NCI-H2171 (cell line): ENCODE data around the gene ELOVL1.

Experiments
- DNase-seq: peaks from one replicate; lab custom pipeline; 2025; lab: John Stamatoyannopoulos, UW

Gene ELOVL1

GRCh38 chr1:43327549-43328292, 40.1 kb downstream of the ELOVL1 start:
- no peak for DNase-seq

- DNase-seq, result no peak
Observed at GRCh38 chr1:43325381-43325780, 42.4 kb downstream of the ELOVL1 start.

DNA sequence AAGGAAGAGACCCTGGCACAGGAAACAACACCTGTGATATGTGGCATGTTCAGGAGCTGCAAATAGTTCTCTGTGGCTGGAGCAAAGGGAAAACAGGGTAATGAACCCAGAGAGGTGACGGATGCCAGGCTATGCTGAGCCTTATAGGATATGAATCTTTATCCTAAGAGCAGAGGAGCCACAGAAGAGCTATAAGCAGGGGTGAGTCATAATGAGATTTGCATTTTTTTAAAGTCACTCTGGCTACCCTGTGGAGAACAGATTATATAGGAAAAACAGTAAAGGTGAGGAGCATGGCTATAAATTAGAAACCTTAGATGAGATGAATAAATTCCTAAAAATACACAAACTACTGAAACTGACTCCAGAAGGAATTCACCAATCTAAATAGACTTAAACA, 43.0 kb downstream of the ELOVL1 start:
- no peak for DNase-seq

DNA sequence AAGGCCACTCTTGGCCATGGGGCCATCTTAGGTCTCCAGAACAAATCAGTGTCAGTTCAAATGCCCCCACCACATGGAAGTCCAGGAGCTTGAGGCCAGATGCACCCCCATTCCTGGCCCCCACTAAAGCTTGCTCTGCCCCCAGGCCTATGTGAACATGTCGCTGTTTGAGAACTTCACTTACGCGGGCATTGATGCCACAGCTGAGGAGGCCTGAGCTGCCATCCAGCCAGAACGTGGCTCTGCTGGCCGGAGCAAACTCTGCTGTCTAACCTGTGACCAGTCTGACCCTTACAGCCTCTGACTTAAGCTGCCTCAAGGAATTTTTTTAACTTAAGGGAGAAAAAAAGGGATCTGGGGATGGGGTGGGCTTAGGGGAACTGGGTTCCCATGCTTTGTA, 45.3 kb downstream of the ELOVL1 start:
- DNase-seq, result no peak

DNA sequence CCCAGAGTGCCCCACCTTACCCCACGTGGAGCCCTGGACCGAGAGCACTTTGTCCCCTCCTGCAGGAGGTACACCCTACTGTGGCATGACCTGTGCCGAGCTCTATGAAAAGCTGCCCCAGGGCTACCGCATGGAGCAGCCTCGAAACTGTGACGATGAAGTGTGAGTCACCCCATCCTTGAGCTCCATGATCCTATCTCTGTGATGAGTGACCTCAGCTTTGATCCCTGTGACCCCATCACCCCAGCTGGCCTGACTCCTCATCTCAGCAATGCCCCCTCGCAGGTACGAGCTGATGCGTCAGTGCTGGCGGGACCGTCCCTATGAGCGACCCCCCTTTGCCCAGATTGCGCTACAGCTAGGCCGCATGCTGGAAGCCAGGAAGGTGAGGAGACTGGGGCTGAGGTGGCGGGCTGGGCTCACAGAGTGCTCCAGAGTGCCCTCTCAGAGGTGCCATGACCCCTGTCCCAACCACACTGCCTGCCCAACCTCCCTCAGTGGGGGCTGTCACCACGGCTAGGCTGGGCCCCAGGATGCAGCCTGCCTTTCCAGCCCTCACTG, 46.4 kb downstream of the ELOVL1 start:
- no peak for DNase-seq

DNA sequence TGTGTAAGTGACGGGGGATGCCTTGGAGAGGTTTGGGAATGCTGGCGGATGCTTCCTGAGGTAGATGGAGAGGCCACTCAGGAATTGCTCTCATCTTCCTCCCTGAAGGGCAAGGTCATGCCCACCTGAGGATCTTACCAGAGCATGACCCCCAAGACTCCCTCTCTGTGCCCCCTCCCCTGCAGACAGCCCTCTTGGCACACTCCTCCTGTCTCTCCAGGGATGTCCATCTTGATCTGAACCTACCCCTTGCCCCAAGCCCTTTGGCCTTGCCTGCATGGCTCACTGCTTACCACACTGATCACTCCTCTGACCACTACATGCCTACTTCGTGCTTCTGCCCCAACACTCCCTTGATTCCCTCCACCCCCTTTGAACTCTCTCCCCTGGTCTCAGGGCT, 48.0 kb downstream of the ELOVL1 start:
- no peak for DNase-seq

GRCh38 chr1:43319288-43319687, 48.5 kb downstream of the ELOVL1 start:
- DNase-seq, result no peak

GRCh38 chr1:43318831-43319230, 49.0 kb downstream of the ELOVL1 start:
- DNase-seq, result no peak

GRCh38 chr1:43317817-43318471, 49.9 kb downstream of the ELOVL1 start:
- DNase-seq, result no peak

GRCh38 chr1:43316738-43317520, 50.9 kb downstream of the ELOVL1 start:
- no peak for DNase-seq

- DNase-seq, result no peak
Observed at GRCh38 chr1:43315963-43316737, 51.7 kb downstream of the ELOVL1 start.

DNA sequence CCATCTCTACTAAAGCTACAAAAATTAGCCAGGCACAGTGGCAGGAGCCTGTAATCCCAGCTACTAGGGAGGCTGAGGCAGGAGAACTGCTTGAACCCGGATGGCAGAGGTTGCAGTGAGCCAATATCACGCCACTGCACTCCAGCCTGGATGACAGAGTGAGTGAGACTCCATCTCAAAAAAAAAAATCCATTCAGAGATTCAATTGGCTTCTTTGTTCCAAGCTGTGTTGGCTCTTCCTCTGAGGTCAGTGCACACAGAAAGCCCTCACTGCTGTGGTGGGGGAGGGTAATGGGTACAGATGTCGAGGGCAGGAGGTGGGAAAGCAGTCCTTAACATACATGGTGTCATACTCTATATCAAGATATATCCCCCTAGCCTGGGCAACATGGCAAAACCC, 52.3 kb downstream of the ELOVL1 start:
- no peak for DNase-seq

DNA sequence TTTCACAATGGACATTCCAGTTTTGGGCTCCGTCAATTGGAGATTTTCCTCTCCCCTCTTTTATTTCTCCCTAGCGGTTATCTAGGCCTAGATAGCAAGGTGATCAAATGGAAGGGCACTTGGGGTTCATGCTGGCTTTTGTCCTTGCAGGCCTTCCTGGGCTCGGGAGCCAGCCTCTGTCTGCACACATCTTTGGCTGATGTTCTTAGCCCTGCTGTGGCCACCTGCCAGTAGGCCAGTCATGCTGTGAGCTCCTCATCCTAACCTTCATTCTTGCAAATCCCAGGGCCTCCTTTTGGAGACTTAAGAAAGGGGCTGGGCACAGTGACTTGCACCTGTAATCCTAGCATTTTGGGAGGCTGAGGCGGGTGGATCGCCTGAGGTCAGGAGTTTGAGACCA, 53.6 kb downstream of the ELOVL1 start:
- no peak for DNase-seq

GRCh38 chr1:43313771-43314170, 54.0 kb downstream of the ELOVL1 start:
- DNase-seq, result no peak
